ENCODE data around the gene FOXI1.

The FOXI1 gene

DNA sequence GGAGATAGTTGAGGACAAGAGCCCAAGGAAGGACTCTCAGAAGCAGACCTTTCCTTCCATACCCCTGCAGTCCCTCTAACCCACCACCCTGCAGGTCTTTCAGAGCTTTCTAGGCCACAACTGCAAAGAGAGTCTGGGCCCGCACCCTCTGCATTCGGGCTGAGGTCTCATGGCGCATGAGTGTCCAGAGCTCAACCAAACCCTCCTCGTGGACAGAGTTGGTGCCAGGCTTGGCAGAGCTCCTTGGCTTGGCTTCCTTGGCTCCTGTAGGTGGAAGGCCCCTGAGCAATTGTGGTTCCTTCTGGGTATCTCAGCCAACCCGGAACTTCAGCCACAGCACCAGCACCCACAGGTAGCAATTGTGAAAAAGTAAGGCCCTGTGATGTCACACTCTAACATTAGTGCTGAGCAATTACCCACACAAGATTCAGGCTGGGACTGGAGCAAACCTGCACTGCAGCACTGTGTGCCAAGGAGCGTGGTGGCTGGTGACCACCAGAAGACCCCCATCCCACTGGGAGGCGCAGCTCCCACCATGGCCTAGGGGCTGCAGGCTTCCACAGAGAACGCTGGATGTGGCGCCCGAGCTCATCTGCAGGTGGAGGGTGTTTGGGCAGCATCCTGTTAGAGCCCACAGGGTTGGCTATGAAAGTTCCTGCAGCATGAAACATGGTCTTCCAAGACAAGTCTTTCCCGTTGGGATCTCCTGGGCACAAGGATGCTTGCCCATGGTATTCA is 38.8 kb downstream of the FOXI1 start:
- H3K4me3 ChIP-seq: no peak overlapping the region
- no peak for TF ChIP-seq POLR2AphosphoS5 (IDR thresholded peaks at IDR 0.05; ENCODE audit: borderline replicate concordance, low read depth, low read length)
- no peak for TF ChIP-seq FOXP2 (optimal IDR thresholded peaks at IDR 0.05; ENCODE audit: control extremely low read depth, extremely low read length, insufficient read depth)
- no peak for TF ChIP-seq EZH2 (IDR thresholded peaks at IDR 0.05)
- H3K27ac ChIP-seq: no peak overlapping the region
- no peak for DNase-seq (ENCODE audit: low read depth, low spot score)
- H3K9me3 ChIP-seq (ENCODE audit: low read depth, low read length): no peaks in the 10 kb centered on the region
- H3K36me3 ChIP-seq (ENCODE audit: insufficient read depth, low read length): no peaks in the 10 kb centered on the region
- no peak overlapping the region for H3K9ac ChIP-seq (ENCODE audit: insufficient read length)

DNA sequence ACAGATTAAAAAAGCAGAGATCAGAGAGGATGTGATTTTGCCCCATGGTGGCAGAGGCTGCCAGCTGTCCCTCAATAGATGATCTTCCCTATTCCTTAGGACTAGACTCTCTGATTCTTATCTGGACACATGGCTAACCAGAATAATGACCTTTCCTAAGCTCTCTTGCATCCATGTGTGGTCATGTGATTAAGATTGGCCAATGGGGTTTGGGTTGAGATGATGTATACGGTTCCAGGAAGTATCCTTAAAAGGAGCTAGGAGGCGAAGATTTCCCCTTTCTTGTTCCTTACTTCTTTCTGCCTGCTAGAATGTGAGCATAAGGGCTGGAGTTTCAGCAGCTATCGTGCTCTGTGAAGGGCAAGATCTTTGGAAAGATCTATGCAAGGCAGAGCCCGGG is 39.8 kb downstream of the FOXI1 start:
- no peak overlapping the region for H3K4me3 ChIP-seq
- no peaks in the 10 kb centered on the region for H3K36me3 ChIP-seq (ENCODE audit: insufficient read depth, low read length)
- no peak overlapping the region for H3K27ac ChIP-seq
- H3K9me3 ChIP-seq (ENCODE audit: low read depth, low read length): no peaks in the 10 kb centered on the region
- DNase-seq (ENCODE audit: low read depth, low spot score): no peak
- TF ChIP-seq FOXP2 (optimal IDR thresholded peaks at IDR 0.05; ENCODE audit: control extremely low read depth, extremely low read length, insufficient read depth) (no peak), EZH2 (IDR thresholded peaks at IDR 0.05) (no peak), POLR2AphosphoS5 (IDR thresholded peaks at IDR 0.05; ENCODE audit: borderline replicate concordance, low read depth, low read length) (no peak)
- no peak overlapping the region for H3K9ac ChIP-seq (ENCODE audit: insufficient read length)

DNA sequence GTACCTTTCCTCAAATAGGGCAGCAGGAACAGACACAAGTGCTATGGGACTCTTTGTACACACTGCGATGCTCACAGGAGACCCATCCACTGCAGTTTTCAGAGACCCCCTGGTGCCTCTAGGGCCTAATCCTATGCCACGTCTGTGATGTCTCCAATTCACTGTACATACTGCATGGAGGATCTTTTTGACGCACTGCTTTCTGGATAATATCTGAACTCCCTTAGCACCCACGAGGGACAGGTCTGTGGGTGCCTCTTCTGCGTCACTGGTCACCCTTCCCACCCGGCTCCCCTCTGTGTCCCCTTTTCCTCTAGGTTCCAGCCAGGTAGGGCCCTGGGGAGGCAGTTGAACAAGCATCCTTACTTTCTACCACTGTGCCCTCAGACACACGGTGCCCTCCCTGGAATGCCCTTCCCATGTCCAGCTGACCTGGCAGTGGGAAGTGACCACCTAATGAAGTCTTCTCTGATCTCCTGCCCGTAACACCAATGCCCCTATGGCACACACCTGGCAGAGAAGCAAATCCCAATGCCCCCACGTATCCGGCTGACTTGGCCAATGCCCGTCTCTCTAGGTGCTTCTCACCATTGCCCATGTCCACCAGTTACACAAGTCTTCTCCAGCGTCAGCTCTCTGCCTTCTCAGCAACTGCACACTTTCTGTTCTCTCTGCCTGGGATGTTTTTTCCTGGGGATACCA is 41.5 kb downstream of the FOXI1 start:
- no peaks in the 10 kb centered on the region for H3K9me3 ChIP-seq (ENCODE audit: low read depth, low read length)
- H3K9ac ChIP-seq (ENCODE audit: insufficient read length): no peak overlapping the region
- no peak overlapping the region for H3K4me3 ChIP-seq
- H3K36me3 ChIP-seq (ENCODE audit: insufficient read depth, low read length): no peaks in the 10 kb centered on the region
- no peak overlapping the region for H3K27ac ChIP-seq
- DNase-seq (ENCODE audit: low read depth, low spot score): no peak
- no peak for TF ChIP-seq EZH2 (IDR thresholded peaks at IDR 0.05)
- no peak for TF ChIP-seq POLR2AphosphoS5 (IDR thresholded peaks at IDR 0.05; ENCODE audit: borderline replicate concordance, low read depth, low read length)
- TF ChIP-seq FOXP2 (optimal IDR thresholded peaks at IDR 0.05; ENCODE audit: control extremely low read depth, extremely low read length, insufficient read depth): no peak

DNA sequence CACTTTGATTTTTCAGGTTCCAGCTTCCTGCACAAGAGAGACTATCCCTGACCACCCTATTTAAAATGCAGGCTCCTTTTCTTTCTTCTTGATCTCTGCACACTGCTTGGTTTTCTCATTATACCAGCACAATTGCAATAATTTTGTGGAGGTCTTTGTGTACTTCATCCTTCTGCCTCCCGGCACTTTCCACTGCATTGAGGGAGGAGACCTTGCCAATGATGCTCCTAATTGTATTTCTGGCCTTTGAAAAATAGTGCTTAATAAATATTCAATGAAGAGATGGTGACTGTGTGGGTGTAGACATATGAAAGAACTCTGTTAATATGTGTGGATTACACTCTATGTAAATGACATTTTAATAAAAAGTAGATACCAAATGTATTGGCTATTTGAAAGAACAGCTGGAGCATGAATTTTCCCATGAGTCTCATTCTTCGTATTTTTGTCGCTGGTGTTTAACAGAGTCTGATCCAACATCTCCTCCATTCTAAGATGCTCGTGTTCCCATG is 42.1 kb downstream of the FOXI1 start:
- Histone ChIP-seq H3K4me3 (no peak overlapping the region), H3K27ac (no peak overlapping the region), H3K9ac (ENCODE audit: insufficient read length) (no peak overlapping the region), H3K36me3 (ENCODE audit: insufficient read depth, low read length) (no peaks in the 10 kb centered on the region), H3K9me3 (ENCODE audit: low read depth, low read length) (no peaks in the 10 kb centered on the region)
- no peak for DNase-seq (ENCODE audit: low read depth, low spot score)
- TF ChIP-seq EZH2 (IDR thresholded peaks at IDR 0.05) (no peak), FOXP2 (optimal IDR thresholded peaks at IDR 0.05; ENCODE audit: control extremely low read depth, extremely low read length, insufficient read depth) (no peak), POLR2AphosphoS5 (IDR thresholded peaks at IDR 0.05; ENCODE audit: borderline replicate concordance, low read depth, low read length) (no peak)

DNA sequence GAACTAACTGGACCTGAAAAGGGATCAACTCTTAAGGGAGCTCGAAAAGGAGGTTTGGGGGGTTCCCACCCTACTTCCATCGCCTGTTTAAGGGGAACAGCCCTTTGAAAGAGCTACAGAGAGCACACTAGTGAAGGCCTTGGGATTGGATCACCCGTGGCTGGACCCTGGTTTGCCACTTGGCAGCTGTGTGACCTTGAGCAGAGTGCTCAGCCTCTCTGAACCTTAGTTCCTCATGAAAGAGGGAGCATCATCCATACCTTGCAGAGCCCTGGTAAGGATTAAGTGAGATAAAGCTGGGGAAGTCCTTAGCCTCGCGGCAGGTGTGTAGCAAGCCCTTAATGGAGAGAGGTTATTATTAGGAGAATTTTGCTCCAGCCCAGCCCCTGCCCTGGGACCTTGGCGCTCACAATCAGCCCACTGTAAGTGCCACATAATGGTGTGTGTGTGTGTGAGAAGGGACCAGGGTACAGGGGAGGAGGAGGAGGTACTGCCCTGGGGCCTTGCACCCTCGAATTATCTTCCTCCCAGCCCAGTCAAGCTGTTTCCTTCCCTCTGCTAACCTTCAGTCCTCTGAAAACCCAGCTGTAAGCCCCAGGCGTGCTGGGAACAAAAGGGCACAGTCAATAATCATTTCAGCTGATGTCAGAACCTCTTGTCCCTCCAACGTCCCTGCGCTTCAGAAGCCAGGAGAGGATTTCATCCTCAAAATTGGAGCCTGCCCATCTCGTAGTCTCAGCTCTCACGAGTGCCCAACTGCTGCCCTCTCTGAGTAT is 42.9 kb downstream of the FOXI1 start:
- no peaks in the 10 kb centered on the region for H3K36me3 ChIP-seq (ENCODE audit: insufficient read depth, low read length)
- no peak overlapping the region for H3K9ac ChIP-seq (ENCODE audit: insufficient read length)
- no peak overlapping the region for H3K4me3 ChIP-seq
- no peak for DNase-seq (ENCODE audit: low read depth, low spot score)
- no peak for TF ChIP-seq EZH2 (IDR thresholded peaks at IDR 0.05)
- no peak for TF ChIP-seq FOXP2 (optimal IDR thresholded peaks at IDR 0.05; ENCODE audit: control extremely low read depth, extremely low read length, insufficient read depth)
- no peak for TF ChIP-seq POLR2AphosphoS5 (IDR thresholded peaks at IDR 0.05; ENCODE audit: borderline replicate concordance, low read depth, low read length)
- no peak overlapping the region for H3K27ac ChIP-seq
- no peaks in the 10 kb centered on the region for H3K9me3 ChIP-seq (ENCODE audit: low read depth, low read length)

DNA sequence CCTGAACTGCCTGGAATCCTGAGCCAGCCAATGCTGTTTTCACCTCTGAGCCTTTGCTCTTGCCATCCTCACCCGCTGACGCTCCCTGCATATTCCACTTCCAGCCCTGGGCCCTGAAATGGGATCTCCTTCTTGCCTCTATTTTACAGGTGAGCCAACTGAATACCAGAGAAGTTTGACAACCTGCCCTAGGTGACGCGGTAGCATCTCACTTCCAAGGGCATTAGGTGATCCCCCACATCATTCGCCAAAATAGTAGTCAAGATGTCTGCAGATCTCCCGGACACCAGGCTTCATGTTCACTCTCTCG is 43.5 kb downstream of the FOXI1 start:
- Histone ChIP-seq H3K9ac (ENCODE audit: insufficient read length) (no peak overlapping the region), H3K36me3 (ENCODE audit: insufficient read depth, low read length) (no peaks in the 10 kb centered on the region), H3K9me3 (ENCODE audit: low read depth, low read length) (no peaks in the 10 kb centered on the region), H3K27ac (no peak overlapping the region), H3K4me3 (no peak overlapping the region)
- DNase-seq (ENCODE audit: low read depth, low spot score): no peak
- TF ChIP-seq POLR2AphosphoS5 (IDR thresholded peaks at IDR 0.05; ENCODE audit: borderline replicate concordance, low read depth, low read length) (no peak), EZH2 (IDR thresholded peaks at IDR 0.05) (no peak), FOXP2 (optimal IDR thresholded peaks at IDR 0.05; ENCODE audit: control extremely low read depth, extremely low read length, insufficient read depth) (no peak)

DNA sequence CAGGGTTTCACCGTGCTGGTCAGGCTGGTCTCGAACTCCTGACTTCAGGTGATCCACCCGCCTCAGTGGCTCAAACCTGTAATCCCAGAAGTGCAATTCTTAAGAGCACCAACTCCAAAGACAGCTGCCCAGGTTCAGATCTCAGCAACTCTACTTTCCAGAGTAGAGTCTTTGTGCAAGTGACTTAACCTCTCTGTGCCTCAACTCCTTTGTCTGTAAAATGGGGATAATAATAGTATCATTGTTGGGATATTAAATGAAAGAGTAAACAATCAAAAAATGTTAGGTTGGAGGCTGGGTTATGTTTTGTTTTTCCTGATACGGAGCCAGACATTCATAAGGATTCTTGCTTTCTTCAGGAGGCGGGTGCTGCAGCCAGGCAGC is 45.0 kb downstream of the FOXI1 start:
- Histone ChIP-seq H3K9me3 (ENCODE audit: low read depth, low read length) (no peaks in the 10 kb centered on the region), H3K9ac (ENCODE audit: insufficient read length) (no peak overlapping the region), H3K4me3 (no peak overlapping the region), H3K36me3 (ENCODE audit: insufficient read depth, low read length) (no peaks in the 10 kb centered on the region), H3K27ac (no peak overlapping the region)
- TF ChIP-seq POLR2AphosphoS5 (IDR thresholded peaks at IDR 0.05; ENCODE audit: borderline replicate concordance, low read depth, low read length): no peak
- TF ChIP-seq EZH2 (IDR thresholded peaks at IDR 0.05): no peak
- no peak for TF ChIP-seq FOXP2 (optimal IDR thresholded peaks at IDR 0.05; ENCODE audit: control extremely low read depth, extremely low read length, insufficient read depth)
- DNase-seq (ENCODE audit: low read depth, low spot score): no peak

All from SK-N-MC (cell line).